Stimulated activated naive CD8-positive, alpha-beta T cell treated with anti-CD3 and anti-CD28 coated beads, Interleukin-15, Interleukin-2, amounts not matched to agents 100 ng/mL and 50 ng/mL, for 24 hours (primary cell): ENCODE measurements around the gene SNX9.
"Not testable (repeated sequence)": the region's sequence is repeated elsewhere in the genome, so short reads cannot be mapped to it uniquely, and the experiment has no call there.

Source experiments
- H3K27ac Mint-ChIP-seq: one replicate; pipeline ENCODE4 v1.8.0; 2021; ENCODE audit warnings: mild to moderate bottlenecking, mixed read lengths
- H3K27me3 Mint-ChIP-seq: one replicate; pipeline ENCODE4 v1.8.0; 2021; ENCODE audit warnings: mixed read lengths
- H3K36me3 Mint-ChIP-seq: one replicate; pipeline ENCODE4 v1.8.0; 2021; ENCODE audit warnings: low read depth, mixed read lengths
- H3K4me1 Mint-ChIP-seq: one replicate; pipeline ENCODE4 v1.8.0; 2021; ENCODE audit warnings: low read depth, mixed read lengths
- H3K4me3 Mint-ChIP-seq: one replicate; pipeline ENCODE4 v1.8.0; 2021; ENCODE audit warnings: mild to moderate bottlenecking, mixed read lengths
- H3K9me3 Mint-ChIP-seq: one replicate; pipeline ENCODE4 v1.8.0; 2021; ENCODE audit warnings: mixed read lengths

SNX9 gene

DNA sequence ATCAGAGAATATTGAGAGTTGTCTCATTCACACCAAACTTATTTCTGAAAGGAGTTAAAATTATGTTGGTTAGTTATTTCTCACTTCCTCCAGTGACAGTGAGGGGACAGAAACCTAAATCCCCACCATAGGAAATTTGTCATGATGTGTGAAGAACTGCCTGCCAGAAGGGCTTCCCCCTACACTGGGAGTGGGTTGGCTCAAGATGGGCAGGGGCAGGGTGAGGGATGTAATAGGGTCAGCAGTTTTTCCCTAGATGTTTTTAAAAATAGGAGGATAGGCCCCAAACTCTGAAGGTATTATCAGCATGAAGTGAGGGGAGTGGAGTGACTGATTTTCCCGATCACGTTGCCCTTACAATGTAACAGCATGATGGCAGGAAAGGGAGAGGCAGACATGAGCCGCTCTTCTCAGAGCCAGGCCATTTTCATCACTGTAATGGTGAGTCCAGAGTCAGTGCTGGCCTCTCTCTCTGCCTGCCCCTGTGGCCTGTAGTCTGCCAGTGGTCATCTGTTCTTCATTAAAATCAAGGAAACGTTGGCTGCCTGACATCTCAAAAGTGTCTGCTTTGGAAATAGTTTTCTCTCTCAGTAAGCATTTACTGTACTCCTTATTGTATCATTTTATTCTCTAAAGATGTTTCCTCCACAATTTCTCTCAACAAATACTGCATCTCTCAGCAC is 98.8 kb downstream of the SNX9 start:
- Mint-ChIP-seq H3K36me3 (peaks cover 85% of the 10 kb centered on the region), H3K9me3 (no peaks in the 10 kb centered on the region), H3K27ac (peak overlapping the region; percentile 29), H3K4me3 (no peak overlapping the region), H3K4me1 (peaks cover 10% of the 10 kb centered on the region), H3K27me3 (no peaks in the 10 kb centered on the region)

DNA sequence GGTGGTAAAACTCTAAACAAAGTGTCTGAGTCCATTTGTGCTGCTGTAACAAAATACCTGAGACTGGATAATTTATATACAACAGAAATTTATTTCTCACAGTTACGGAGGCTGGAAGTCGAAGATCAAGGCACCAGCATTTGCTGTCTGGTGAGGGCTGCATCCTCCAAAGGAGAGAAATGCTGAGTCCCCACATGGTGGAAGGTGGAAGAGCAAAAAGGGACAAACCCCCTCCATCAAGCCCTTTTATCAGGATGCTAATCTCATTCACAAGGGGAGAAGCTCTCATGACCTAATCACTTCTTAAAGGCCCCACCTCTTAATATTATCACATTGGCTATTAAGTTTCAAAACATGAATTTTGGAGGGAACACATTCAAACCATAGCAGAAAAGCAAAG is 102.7 kb downstream of the SNX9 start:
- Mint-ChIP-seq H3K27me3 (no peaks in the 10 kb centered on the region), H3K9me3 (no peaks in the 10 kb centered on the region), H3K27ac (no peak overlapping the region), H3K4me3 (no peak overlapping the region), H3K36me3 (peaks cover 77% of the 10 kb centered on the region), H3K4me1 (peaks cover 10% of the 10 kb centered on the region)

GRCh38 chr6:157927011-157927410 is 104.0 kb downstream of the SNX9 start:
- no peaks in the 10 kb centered on the region for H3K9me3 Mint-ChIP-seq
- peaks cover 73% of the 10 kb centered on the region for H3K36me3 Mint-ChIP-seq
- H3K4me3 Mint-ChIP-seq: no peak overlapping the region
- H3K4me1 Mint-ChIP-seq: no peaks in the 10 kb centered on the region
- peak overlapping the region; percentile 58 for H3K27ac Mint-ChIP-seq
- H3K27me3 Mint-ChIP-seq: no peaks in the 10 kb centered on the region

GRCh38 chr6:157928428-157928827 is 105.4 kb downstream of the SNX9 start:
- Mint-ChIP-seq H3K36me3 (peaks cover 71% of the 10 kb centered on the region), H3K4me3 (no peak overlapping the region), H3K4me1 (no peaks in the 10 kb centered on the region), H3K9me3 (no peaks in the 10 kb centered on the region), H3K27me3 (no peaks in the 10 kb centered on the region), H3K27ac (no peak overlapping the region)

DNA sequence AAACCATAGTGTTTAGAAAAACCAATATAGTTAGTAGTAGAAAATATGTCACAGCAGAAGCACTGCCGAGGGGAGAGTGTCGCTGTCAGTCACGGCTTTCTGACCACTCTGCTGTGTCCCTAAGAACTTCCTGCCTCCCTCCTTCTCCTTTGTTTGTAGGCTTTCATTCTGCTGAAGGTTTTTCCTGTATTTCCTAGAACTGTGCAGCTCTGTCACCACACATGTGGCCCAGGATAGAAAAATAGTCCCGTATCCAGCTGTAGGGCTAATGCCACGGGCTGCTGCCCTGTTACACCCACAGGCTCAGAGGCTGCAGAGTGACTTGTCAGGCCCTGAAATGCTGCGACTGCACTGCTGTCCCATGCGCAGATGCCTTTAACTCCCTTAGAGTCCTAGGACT is 106.0 kb downstream of the SNX9 start:
- Mint-ChIP-seq H3K4me3 (no peak overlapping the region), H3K27ac (no peak overlapping the region), H3K27me3 (no peaks in the 10 kb centered on the region), H3K9me3 (no peaks in the 10 kb centered on the region), H3K4me1 (no peaks in the 10 kb centered on the region), H3K36me3 (peaks cover 70% of the 10 kb centered on the region)

DNA sequence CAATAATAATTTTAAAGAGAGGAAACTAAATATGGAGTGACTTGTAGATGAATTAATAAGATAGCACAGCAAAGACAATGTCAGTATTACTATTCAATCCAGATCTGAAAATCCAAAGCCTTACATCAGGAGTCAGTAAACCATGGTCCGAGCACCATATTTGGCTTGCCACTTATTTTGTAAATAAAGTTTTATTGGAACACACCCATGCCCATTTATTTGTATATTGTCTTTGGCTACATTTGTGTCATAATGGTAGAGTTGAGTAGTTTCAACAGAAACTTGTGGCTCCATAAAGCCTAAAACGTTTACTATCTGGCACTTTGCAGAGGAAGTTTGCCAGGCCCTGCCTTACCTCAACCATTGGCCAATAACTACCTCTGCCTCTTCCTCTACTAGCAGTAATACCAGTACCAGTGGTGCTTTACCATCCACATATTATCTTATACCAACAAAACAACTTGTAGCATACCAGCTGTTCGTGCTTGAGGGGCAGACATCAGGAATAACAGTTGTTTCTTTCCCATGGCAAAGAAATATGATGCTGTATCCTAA is 106.8 kb downstream of the SNX9 start:
- Mint-ChIP-seq H3K4me3 (no peak overlapping the region), H3K4me1 (no peaks in the 10 kb centered on the region), H3K27ac (no peak overlapping the region), H3K36me3 (peaks cover 66% of the 10 kb centered on the region), H3K9me3 (no peaks in the 10 kb centered on the region), H3K27me3 (no peaks in the 10 kb centered on the region)

- Mint-ChIP-seq H3K27ac (no peak overlapping the region), H3K4me1 (peaks cover 13% of the 10 kb centered on the region), H3K9me3 (no peaks in the 10 kb centered on the region), H3K36me3 (peaks cover 81% of the 10 kb centered on the region), H3K4me3 (no peak overlapping the region), H3K27me3 (no peaks in the 10 kb centered on the region)
Observed at GRCh38 chr6:157935786-157936185, 112.7 kb downstream of the SNX9 start.

- H3K9me3 Mint-ChIP-seq: no peaks in the 10 kb centered on the region
- no peak overlapping the region for H3K4me3 Mint-ChIP-seq
- peaks cover 87% of the 10 kb centered on the region for H3K36me3 Mint-ChIP-seq
- H3K27me3 Mint-ChIP-seq: no peaks in the 10 kb centered on the region
- no peak overlapping the region for H3K27ac Mint-ChIP-seq
- H3K4me1 Mint-ChIP-seq: peaks cover 18% of the 10 kb centered on the region
Observed at GRCh38 chr6:157937318-157937717, 114.3 kb downstream of the SNX9 start.

- Mint-ChIP-seq H3K9me3 (no peaks in the 10 kb centered on the region), H3K36me3 (peaks cover 88% of the 10 kb centered on the region), H3K4me1 (peaks cover 18% of the 10 kb centered on the region), H3K27me3 (no peaks in the 10 kb centered on the region), H3K27ac (no peak overlapping the region), H3K4me3 (no peak overlapping the region)
Observed at GRCh38 chr6:157937916-157938315, 114.9 kb downstream of the SNX9 start.

GRCh38 chr6:157940375-157941036 is 117.5 kb downstream of the SNX9 start:
- H3K9me3 Mint-ChIP-seq, H3K27me3 Mint-ChIP-seq, H3K4me3 Mint-ChIP-seq: not testable (repeated sequence)
- H3K27ac Mint-ChIP-seq: peak overlapping the region; percentile 80
- H3K4me1 Mint-ChIP-seq: peaks cover 36% of the 10 kb centered on the region
- peaks cover 93% of the 10 kb centered on the region for H3K36me3 Mint-ChIP-seq

DNA sequence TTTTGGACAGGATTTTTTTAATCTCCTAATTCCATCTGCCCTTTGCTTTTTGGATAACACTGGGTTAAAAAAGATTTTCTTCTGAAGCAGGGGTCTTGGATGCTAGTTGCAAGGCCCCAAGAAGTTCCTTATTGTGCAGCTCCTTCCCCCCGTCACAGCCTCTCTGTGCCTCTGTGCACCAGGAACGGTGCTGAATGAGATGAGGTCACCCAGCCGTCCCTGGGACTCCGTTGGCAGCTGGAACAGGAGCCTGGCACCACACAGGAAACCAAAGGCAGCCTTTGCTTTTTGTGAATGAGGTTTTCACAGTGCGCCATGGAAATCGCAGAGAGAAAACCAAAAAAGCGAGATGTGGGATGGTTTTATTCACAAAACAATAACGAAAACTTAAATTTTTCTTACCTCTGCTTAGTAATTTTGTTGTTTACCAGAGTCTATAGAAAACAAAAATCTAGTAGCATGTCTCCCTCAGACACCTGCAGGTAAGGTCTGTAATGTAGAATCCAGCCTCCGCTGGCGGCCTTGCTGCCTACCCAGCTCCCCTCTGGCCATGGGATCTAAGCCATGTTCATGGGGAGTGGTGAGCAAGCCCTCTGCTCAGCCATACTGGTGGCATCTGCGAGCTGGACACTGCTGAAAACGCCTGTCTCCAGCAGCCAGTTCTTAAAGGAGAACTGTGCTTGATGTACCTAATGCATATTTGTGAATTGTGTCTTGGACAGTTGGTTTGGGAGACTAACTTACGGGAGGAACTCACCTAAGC is 118.2 kb downstream of the SNX9 start:
- peaks cover 93% of the 10 kb centered on the region for H3K36me3 Mint-ChIP-seq
- no peaks in the 10 kb centered on the region for H3K9me3 Mint-ChIP-seq
- H3K27me3 Mint-ChIP-seq: no peaks in the 10 kb centered on the region
- H3K27ac Mint-ChIP-seq: peak overlapping the region; percentile 80
- peaks cover 44% of the 10 kb centered on the region for H3K4me1 Mint-ChIP-seq
- H3K4me3 Mint-ChIP-seq: no peak overlapping the region

- Mint-ChIP-seq H3K4me3 (no peak overlapping the region), H3K36me3 (peaks cover 98% of the 10 kb centered on the region), H3K4me1 (peaks cover 53% of the 10 kb centered on the region), H3K27me3 (no peaks in the 10 kb centered on the region), H3K27ac (peak overlapping the region; percentile 10), H3K9me3 (no peaks in the 10 kb centered on the region)
Observed at GRCh38 chr6:157942351-157942750, 119.3 kb downstream of the SNX9 start.

GRCh38 chr6:157943249-157943963 is 120.4 kb downstream of the SNX9 start:
- H3K4me1 Mint-ChIP-seq: peaks cover 53% of the 10 kb centered on the region
- H3K27ac Mint-ChIP-seq: no peak overlapping the region
- H3K27me3 Mint-ChIP-seq: no peaks in the 10 kb centered on the region
- H3K4me3 Mint-ChIP-seq: no peak overlapping the region
- H3K9me3 Mint-ChIP-seq: peaks cover under 1% of the 10 kb centered on the region
- H3K36me3 Mint-ChIP-seq: peaks cover 92% of the 10 kb centered on the region

- Mint-ChIP-seq H3K27me3 (no peaks in the 10 kb centered on the region), H3K27ac (no peak overlapping the region), H3K36me3 (peaks cover 90% of the 10 kb centered on the region), H3K4me1 (peaks cover 53% of the 10 kb centered on the region), H3K9me3 (peaks cover 5% of the 10 kb centered on the region), H3K4me3 (no peak overlapping the region)
Observed at GRCh38 chr6:157943964-157944283, 120.9 kb downstream of the SNX9 start.
